ENCODE results near the gene ASPHD1. TPM values are rescaled to one million over a fixed set of nuclear protein-coding genes. Genes with fewer than 3 reads are reported as not detected.

Gene ASPHD1
- total RNA-seq (10 to 100 TPM in 1 of 2 donors, 1 to 10 TPM in 1; 4.2 to 15.1 TPM), polyA plus RNA-seq (ENCODE audit: insufficient read length in 2 of 2) (10 to 100 TPM; 49.8 to 52.7 TPM)
- long read RNA-seq, donor 1, transcript ASPHD1-201 (3 exons, 1,584 nt) = major isoform, 31 of 96 reads
- long read RNA-seq, donor 1, transcript ASPHD1-203 (4 exons, 1,115 nt) = minor isoform, 7 of 96 reads
- long read RNA-seq, donor 1, partial matches to known transcripts = 28 of 96 reads
- long read RNA-seq, donor 1, other reads (novel, unspliced or antisense) = 28 of 96 reads
- long read RNA-seq, donor 2, transcript ASPHD1-201 (3 exons, 1,584 nt) = major isoform, 9 of 25 reads
- long read RNA-seq, donor 2, partial matches to known transcripts = 0 of 25 reads
- long read RNA-seq, donor 2, other reads (novel, unspliced or antisense) = 14 of 25 reads
- long read RNA-seq, donor 3, transcript ASPHD1-201 (3 exons, 1,584 nt) = major isoform, 17 of 19 reads
- long read RNA-seq, donor 3, partial matches to known transcripts = 0 of 19 reads
- long read RNA-seq, donor 3, other reads (novel, unspliced or antisense) = 0 of 19 reads
- long read RNA-seq, donor 4 = 0 reads

DNA sequence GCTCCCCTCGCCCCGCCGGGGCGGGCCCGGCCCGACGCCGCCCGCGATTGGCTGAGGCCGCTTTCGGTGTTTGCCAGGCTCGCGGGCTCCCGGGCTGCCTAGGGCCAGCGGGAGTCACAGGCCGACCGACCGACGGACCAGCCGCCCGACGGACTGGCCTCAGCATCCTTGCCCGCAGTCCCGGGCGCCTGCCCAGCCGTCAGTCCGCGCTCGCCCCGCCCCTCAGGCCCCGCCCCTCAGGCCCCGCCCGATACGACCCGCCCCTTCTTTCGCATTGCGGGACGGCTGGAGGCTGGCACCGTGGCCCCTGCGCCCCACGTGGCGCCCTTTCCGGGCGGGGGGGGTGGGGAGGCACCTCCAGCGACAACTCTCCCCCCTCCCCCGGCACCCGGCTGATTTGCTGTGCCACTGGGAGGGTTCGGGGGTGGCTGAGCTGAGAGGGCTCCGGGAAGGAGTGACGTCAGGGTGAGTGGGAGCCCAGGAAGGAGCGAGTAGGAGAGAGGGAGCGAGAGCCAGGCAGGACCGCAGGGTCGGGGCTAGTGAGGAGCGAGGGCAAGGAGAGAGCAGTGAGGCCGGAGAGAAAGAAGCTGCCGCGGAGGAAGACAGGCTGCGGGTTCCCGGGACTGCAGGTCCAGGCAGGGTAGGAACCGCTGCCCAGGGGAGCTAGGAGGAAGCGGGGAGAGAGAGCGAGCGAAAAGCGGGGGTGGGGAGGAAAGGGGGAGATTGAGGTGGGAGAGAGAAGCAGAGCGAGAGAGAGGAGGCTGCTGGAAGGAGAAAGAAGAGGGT, at the start of gene ASPHD1:
TSS of gene ASPHD1 (plus strand) at position 387 of the 786 bp plus-strand sequence. CDS start 484 bp downstream, outside the sequence.
- Histone ChIP-seq H3K4me1 (ENCODE audit: control insufficient read depth, insufficient read depth, low read length) (peaks cover 44% of the 10 kb centered on the region), H3K9me3 (ENCODE audit: control insufficient read depth, insufficient read depth, low read length) (no peaks in the 10 kb centered on the region), H3K36me3 (ENCODE audit: control insufficient read depth, insufficient read depth, low read length) (peaks cover 19% of the 10 kb centered on the region), H3K27me3 (ENCODE audit: control insufficient read depth, insufficient read depth, low read length) (peaks cover 12% of the 10 kb centered on the region), H3K4me3 (ENCODE audit: low read depth, low read length) (peak within 1 kb of the TSS; percentile 35), H3K27ac (ENCODE audit: low read depth, low read length) (peak within 1 kb of the TSS; percentile 71)
- WGBS (ENCODE audit: insufficient coverage) = under 1% methylated on average over 51 of the region's 67 CpGs
- peak; percentile 50 to 95 (median 62) for DNase-seq (ENCODE audit: low read depth in 4 of 6, low spot score in 6 of 6)

GRCh38 chr16:29850998-29851397, 49.3 kb upstream of the ASPHD1 start:
- no CpG with 5 or more reads among the region's 3 CpGs for WGBS (ENCODE audit: insufficient coverage)
- Histone ChIP-seq H3K36me3 (ENCODE audit: control insufficient read depth, insufficient read depth, low read length) (peaks cover 7% of the 10 kb centered on the region), H3K27me3 (ENCODE audit: control insufficient read depth, insufficient read depth, low read length) (no peaks in the 10 kb centered on the region), H3K4me3 (ENCODE audit: low read depth, low read length) (no peak overlapping the region), H3K9me3 (ENCODE audit: control insufficient read depth, insufficient read depth, low read length) (no peaks in the 10 kb centered on the region), H3K27ac (ENCODE audit: low read depth, low read length) (no peak overlapping the region), H3K4me1 (ENCODE audit: control insufficient read depth, insufficient read depth, low read length) (no peaks in the 10 kb centered on the region)
- DNase-seq (ENCODE audit: low read depth in 4 of 6, low spot score in 6 of 6) = no peak

DNA sequence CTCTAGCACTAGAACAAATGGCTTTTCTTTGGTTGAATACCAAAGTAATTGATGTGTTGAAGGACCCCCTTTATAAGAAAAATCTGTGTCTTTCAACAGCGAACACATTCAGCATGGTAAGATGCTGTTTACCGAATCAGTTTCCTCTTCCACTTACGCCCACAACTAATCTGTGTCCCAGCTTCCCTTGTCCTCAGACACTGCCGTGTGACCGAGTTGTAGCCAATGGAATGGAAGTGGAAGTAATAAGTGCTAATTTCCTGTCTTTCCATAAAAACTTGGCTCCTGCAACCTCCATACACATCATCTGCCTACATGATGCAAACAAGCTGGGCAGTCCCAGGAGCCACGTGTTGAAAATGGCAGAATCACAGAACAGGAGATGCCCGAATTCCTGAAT, 47.6 kb upstream of the ASPHD1 start:
- Histone ChIP-seq H3K27ac (ENCODE audit: low read depth, low read length) (peak overlapping the region; percentile 82), H3K27me3 (ENCODE audit: control insufficient read depth, insufficient read depth, low read length) (no peaks in the 10 kb centered on the region), H3K9me3 (ENCODE audit: control insufficient read depth, insufficient read depth, low read length) (no peaks in the 10 kb centered on the region), H3K4me1 (ENCODE audit: control insufficient read depth, insufficient read depth, low read length) (no peaks in the 10 kb centered on the region), H3K36me3 (ENCODE audit: control insufficient read depth, insufficient read depth, low read length) (peaks cover 5% of the 10 kb centered on the region), H3K4me3 (ENCODE audit: low read depth, low read length) (no peak overlapping the region)
- no CpG with 5 or more reads among the region's 7 CpGs for WGBS (ENCODE audit: insufficient coverage)
- DNase-seq (ENCODE audit: low read depth in 4 of 6, low spot score in 6 of 6) = peak in 3 of 6 donors; percentile 7 to 53 (median 52)

DNA sequence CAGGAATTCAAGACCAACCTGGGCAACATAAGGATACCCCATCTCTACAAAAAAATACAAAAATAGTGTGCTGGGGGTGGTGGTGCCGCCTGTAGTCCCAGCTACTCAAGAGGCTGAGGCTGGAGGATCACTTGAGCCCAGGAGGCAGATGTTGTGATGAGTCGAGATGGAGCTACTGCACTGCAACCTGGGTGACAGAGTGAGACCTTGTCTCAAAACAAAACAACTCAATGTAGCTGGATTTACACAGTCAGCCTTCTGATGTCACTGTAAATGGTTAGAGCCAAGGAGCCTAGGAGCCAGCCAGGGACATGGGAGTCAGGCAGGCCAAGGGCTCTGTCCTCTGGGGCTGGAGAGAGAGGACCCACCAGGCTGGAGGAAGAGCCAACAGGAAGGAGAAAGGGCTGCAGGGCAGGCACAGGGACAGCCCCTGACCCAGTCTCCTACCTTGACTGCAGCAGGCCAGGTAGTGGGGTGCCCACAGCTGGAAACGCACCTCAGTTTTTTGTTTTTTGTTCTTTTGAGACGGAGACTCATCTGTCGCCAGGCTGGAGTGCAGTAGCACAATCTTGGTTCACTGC, 45.7 kb upstream of the ASPHD1 start:
- no peaks in the 10 kb centered on the region for H3K9me3 ChIP-seq (ENCODE audit: control insufficient read depth, insufficient read depth, low read length)
- no peak for DNase-seq (ENCODE audit: low read depth in 4 of 6, low spot score in 6 of 6)
- no peaks in the 10 kb centered on the region for H3K27me3 ChIP-seq (ENCODE audit: control insufficient read depth, insufficient read depth, low read length)
- H3K36me3 ChIP-seq (ENCODE audit: control insufficient read depth, insufficient read depth, low read length) = peaks cover 20% of the 10 kb centered on the region
- WGBS (ENCODE audit: insufficient coverage) = 94% methylated on average over 5 of the region's 5 CpGs
- no peak overlapping the region for H3K4me3 ChIP-seq (ENCODE audit: low read depth, low read length)
- no peaks in the 10 kb centered on the region for H3K4me1 ChIP-seq (ENCODE audit: control insufficient read depth, insufficient read depth, low read length)
- no peak overlapping the region for H3K27ac ChIP-seq (ENCODE audit: low read depth, low read length)

DNA sequence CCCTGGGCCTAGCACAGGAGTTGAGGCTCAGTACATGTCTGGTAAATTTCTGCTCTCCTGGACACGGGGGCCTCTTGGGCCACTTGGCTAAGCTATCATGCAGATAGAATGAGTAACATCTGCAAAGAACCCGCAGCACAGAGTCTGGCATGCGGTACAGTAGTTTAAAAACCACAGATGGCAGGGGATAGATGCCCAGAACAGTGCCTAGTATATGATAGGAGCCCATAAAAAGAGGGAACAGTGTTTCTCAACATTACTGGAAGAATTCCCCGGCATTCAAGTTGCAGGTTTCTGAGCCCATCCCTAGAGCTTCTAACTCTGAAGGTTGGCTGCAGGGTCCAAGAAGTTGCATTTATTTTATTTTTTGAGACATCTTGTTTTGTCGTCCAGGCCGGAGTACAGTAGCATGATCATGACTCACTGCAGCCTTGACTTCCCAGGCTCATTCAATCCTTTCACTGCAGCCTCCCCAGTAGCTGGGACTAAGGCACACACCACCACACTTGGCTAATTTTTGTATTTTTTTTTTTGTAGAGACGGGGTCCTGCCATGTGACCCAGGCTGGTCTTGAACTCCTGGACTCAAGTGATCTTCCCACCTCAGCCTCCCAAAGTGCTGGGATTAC, 43.0 kb upstream of the ASPHD1 start:
- Histone ChIP-seq H3K36me3 (ENCODE audit: control insufficient read depth, insufficient read depth, low read length) (peaks cover 37% of the 10 kb centered on the region), H3K4me3 (ENCODE audit: low read depth, low read length) (no peak overlapping the region), H3K27me3 (ENCODE audit: control insufficient read depth, insufficient read depth, low read length) (no peaks in the 10 kb centered on the region), H3K27ac (ENCODE audit: low read depth, low read length) (no peak overlapping the region), H3K4me1 (ENCODE audit: control insufficient read depth, insufficient read depth, low read length) (peaks cover 14% of the 10 kb centered on the region), H3K9me3 (ENCODE audit: control insufficient read depth, insufficient read depth, low read length) (no peaks in the 10 kb centered on the region)
- peak in 2 of 6 donors; percentile 54 to 66 for DNase-seq (ENCODE audit: low read depth in 4 of 6, low spot score in 6 of 6)
- 77% methylated on average over 5 of the region's 7 CpGs for WGBS (ENCODE audit: insufficient coverage)

GRCh38 chr16:29858149-29858849, 42.0 kb upstream of the ASPHD1 start:
- Histone ChIP-seq H3K4me3 (ENCODE audit: low read depth, low read length) (no peak overlapping the region), H3K27me3 (ENCODE audit: control insufficient read depth, insufficient read depth, low read length) (no peaks in the 10 kb centered on the region), H3K9me3 (ENCODE audit: control insufficient read depth, insufficient read depth, low read length) (no peaks in the 10 kb centered on the region), H3K27ac (ENCODE audit: low read depth, low read length) (no peak overlapping the region), H3K36me3 (ENCODE audit: control insufficient read depth, insufficient read depth, low read length) (peaks cover 37% of the 10 kb centered on the region), H3K4me1 (ENCODE audit: control insufficient read depth, insufficient read depth, low read length) (peaks cover 20% of the 10 kb centered on the region)
- peak in 1 of 6 donors; percentile 46 for DNase-seq (ENCODE audit: low read depth in 4 of 6, low spot score in 6 of 6)
- WGBS (ENCODE audit: insufficient coverage) = 82% methylated on average over 5 of the region's 10 CpGs

DNA sequence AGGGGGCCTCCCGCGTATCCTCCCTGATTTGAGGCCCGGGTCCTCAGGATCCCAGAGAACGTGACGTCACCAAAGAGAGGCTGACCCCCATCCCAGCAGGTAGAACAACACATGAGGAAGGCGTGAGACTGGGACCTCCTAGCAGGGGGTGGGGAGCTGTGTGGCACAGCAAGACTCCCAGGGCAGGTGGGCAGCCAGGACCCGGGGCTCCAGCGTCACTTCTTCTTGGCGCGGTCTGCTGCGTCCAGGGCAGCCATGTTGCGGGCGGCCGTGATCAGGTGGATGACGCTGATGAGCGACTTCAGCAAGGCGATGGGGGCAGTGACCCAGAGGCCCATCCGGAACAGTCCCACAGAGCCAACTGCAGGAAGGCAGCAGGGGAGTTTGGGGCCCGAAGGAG, 41.3 kb upstream of the ASPHD1 start:
- Histone ChIP-seq H3K27me3 (ENCODE audit: control insufficient read depth, insufficient read depth, low read length) (no peaks in the 10 kb centered on the region), H3K27ac (ENCODE audit: low read depth, low read length) (no peak overlapping the region), H3K9me3 (ENCODE audit: control insufficient read depth, insufficient read depth, low read length) (no peaks in the 10 kb centered on the region), H3K4me1 (ENCODE audit: control insufficient read depth, insufficient read depth, low read length) (peaks cover 26% of the 10 kb centered on the region), H3K4me3 (ENCODE audit: low read depth, low read length) (no peak overlapping the region), H3K36me3 (ENCODE audit: control insufficient read depth, insufficient read depth, low read length) (peaks cover 37% of the 10 kb centered on the region)
- 96% methylated on average over 16 of the region's 19 CpGs for WGBS (ENCODE audit: insufficient coverage)
- no peak for DNase-seq (ENCODE audit: low read depth in 4 of 6, low spot score in 6 of 6)

DNA sequence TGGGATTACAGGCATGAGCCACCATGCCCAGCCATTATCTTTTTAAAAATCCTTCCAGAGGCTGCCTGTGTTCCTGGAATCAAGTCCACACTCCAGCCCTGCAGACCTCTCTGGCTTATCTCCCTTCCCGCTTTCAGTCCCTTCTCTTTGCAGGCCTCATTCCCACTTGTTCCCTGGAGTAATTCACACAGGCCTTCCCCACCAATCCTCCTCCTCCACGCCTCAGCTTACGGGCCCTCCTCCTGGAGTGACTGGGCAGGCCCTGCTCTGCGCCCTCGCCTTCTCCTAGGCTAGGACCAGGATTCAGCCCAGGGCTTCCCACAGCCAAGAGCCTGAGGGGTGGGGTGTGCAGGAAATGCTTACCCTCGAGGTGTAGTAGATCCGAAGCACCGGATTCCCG, 40.1 kb upstream of the ASPHD1 start:
- Histone ChIP-seq H3K36me3 (ENCODE audit: control insufficient read depth, insufficient read depth, low read length) (peaks cover 37% of the 10 kb centered on the region), H3K4me3 (ENCODE audit: low read depth, low read length) (no peak overlapping the region), H3K27me3 (ENCODE audit: control insufficient read depth, insufficient read depth, low read length) (no peaks in the 10 kb centered on the region), H3K27ac (ENCODE audit: low read depth, low read length) (no peak overlapping the region), H3K9me3 (ENCODE audit: control insufficient read depth, insufficient read depth, low read length) (no peaks in the 10 kb centered on the region), H3K4me1 (ENCODE audit: control insufficient read depth, insufficient read depth, low read length) (peaks cover 29% of the 10 kb centered on the region)
- WGBS (ENCODE audit: insufficient coverage) = 93% methylated on average over 8 of the region's 9 CpGs
- no peak for DNase-seq (ENCODE audit: low read depth in 4 of 6, low spot score in 6 of 6)
